Parathyroid adenoma (tissue), 2 donors: ENCODE results near the gene ERH.
"Not testable (repeated sequence)": the region's sequence is repeated elsewhere in the genome, so short reads cannot be mapped to it uniquely, and the experiment has no call there.

Source experiments
- H2AFZ ChIP-seq: fragments of 300-600 bp; sonication (generic); one replicate; pipeline ENCODE4 v1.7.0; 2017; ENCODE audit warnings: antibody characterized with exemption, mild to moderate bottlenecking
- H3K27ac ChIP-seq: fragments of 300-600 bp; sonication (generic); one replicate; pipeline ENCODE4 v1.7.0; 2017
- H3K27me3 ChIP-seq: fragments of 300-600 bp; sonication (generic); one replicate; pipeline ENCODE4 v1.7.0; 2017; ENCODE audit warnings: low read length; ENCODE audit not compliant: control insufficient read depth, insufficient read depth
- H3K36me3 ChIP-seq: fragments of 300-600 bp; sonication (generic); one replicate; pipeline ENCODE4 v1.7.0; 2017; ENCODE audit warnings: low read length; ENCODE audit not compliant: control insufficient read depth, insufficient read depth
- H3K4me1 ChIP-seq: fragments of 300-600 bp; sonication (generic); one replicate; pipeline ENCODE4 v1.7.0; 2017; ENCODE audit warnings: control low read depth
- H3K4me2 ChIP-seq: fragments of 300-600 bp; sonication (generic); one replicate; pipeline ENCODE4 v1.7.0; 2017; ENCODE audit warnings: low read length
- H3K4me3 ChIP-seq: fragments of 300-600 bp; sonication (generic); one replicate; pipeline ENCODE4 v1.7.0; 2017; ENCODE audit warnings: low read depth, low read length
- H3K79me2 ChIP-seq: fragments of 300-600 bp; sonication (generic); one replicate; pipeline ENCODE4 v1.7.0; 2017; ENCODE audit warnings: control low read depth
- H3K9ac ChIP-seq: fragments of 300-600 bp; sonication (generic); one replicate; pipeline ENCODE4 v1.7.0; 2017; ENCODE audit warnings: mild to moderate bottlenecking
- H3K9me3 ChIP-seq: fragments of 300-600 bp; sonication (generic); one replicate; pipeline ENCODE4 v1.7.0; 2017; ENCODE audit warnings: low read length; ENCODE audit not compliant: control insufficient read depth
- TF ChIP-seq, protein P1 (sequence below): fragments of 300-600 bp; sonication (generic); IDR thresholded peaks from one replicate; pipeline ENCODE4 v1.7.0; 2017; ENCODE audit warnings: antibody characterized with exemption, mild to moderate bottlenecking
- donor health status: primary hyperparathyroidism.

The ERH gene

DNA sequence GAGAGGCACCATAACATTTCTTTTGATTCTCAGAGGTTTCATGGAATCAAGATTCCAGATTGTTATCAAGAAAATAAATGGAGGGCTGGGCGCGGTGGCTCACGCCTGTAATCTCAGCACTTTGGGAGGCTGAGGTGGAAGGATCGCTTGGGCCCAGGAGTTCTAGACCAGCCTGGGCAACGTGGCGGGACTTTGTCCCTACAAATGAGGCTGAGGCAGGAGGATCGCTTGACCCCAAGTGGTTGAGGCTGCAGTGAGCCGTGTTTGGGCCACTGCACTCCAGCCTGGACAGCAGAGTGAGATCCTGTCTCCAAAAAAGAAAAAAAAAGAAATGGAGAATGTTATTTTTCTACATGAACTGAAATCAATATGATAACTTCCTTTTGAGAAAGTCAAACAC is 1.7 kb upstream of the ERH start:
- TF ChIP-seq, protein P1, sequence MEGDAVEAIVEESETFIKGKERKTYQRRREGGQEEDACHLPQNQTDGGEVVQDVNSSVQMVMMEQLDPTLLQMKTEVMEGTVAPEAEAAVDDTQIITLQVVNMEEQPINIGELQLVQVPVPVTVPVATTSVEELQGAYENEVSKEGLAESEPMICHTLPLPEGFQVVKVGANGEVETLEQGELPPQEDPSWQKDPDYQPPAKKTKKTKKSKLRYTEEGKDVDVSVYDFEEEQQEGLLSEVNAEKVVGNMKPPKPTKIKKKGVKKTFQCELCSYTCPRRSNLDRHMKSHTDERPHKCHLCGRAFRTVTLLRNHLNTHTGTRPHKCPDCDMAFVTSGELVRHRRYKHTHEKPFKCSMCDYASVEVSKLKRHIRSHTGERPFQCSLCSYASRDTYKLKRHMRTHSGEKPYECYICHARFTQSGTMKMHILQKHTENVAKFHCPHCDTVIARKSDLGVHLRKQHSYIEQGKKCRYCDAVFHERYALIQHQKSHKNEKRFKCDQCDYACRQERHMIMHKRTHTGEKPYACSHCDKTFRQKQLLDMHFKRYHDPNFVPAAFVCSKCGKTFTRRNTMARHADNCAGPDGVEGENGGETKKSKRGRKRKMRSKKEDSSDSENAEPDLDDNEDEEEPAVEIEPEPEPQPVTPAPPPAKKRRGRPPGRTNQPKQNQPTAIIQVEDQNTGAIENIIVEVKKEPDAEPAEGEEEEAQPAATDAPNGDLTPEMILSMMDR, result no peak
- H3K79me2 ChIP-seq, result peaks cover 43% of the 10 kb centered on the region
- peak overlapping the region; percentile 93 for H3K4me3 ChIP-seq
- H3K27me3 ChIP-seq, result no peaks in the 10 kb centered on the region
- H2AFZ ChIP-seq, result no peak overlapping the region
- no peaks in the 10 kb centered on the region for H3K36me3 ChIP-seq
- no peak overlapping the region for H3K9ac ChIP-seq
- H3K4me2 ChIP-seq, result peak overlapping the region; percentile 97
- H3K27ac ChIP-seq, result no peak overlapping the region
- peaks cover 20% of the 10 kb centered on the region for H3K4me1 ChIP-seq
- no peaks in the 10 kb centered on the region for H3K9me3 ChIP-seq

- H3K9me3 ChIP-seq, result no peaks in the 10 kb centered on the region
- H3K79me2 ChIP-seq, result peaks cover 48% of the 10 kb centered on the region
- H3K4me2 ChIP-seq, result peak overlapping the region; percentile 97
- H3K9ac ChIP-seq, result no peak overlapping the region
- no peaks in the 10 kb centered on the region for H3K27me3 ChIP-seq
- peak overlapping the region; percentile 78 for H2AFZ ChIP-seq
- peak overlapping the region; percentile 90 for H3K27ac ChIP-seq
- H3K4me3 ChIP-seq, result peak overlapping the region; percentile 93
- TF ChIP-seq, protein P1, result no peak
- H3K36me3 ChIP-seq, result no peaks in the 10 kb centered on the region
- H3K4me1 ChIP-seq, result peaks cover 20% of the 10 kb centered on the region
Measured at GRCh38 chr14:69398818-69399210, 715 bp upstream of the ERH start.

DNA sequence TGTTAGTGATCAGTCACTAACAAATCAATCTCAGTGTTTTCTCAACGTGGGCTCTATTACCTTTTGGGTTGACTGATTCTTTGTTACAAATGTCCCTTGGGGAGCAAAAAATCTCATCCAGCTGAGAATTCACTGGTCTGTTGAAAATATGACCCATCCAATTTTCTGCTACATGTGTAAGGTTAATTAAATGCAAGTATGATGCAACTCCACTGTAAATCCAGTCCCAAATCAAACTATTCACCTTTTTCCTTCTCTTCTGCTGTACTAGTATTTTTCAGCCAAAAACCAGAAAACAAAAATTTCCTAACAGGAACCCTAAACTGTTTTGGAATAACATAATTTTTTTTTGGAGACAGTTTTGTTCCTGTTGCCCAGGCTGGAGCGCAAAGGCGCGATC is 2.2 kb downstream of the ERH start:
- no peak overlapping the region for H3K27ac ChIP-seq
- no peak overlapping the region for H3K4me3 ChIP-seq
- H3K9me3 ChIP-seq, result no peaks in the 10 kb centered on the region
- no peak overlapping the region for H2AFZ ChIP-seq
- H3K4me2 ChIP-seq, result no peak overlapping the region
- H3K4me1 ChIP-seq, result peaks cover 18% of the 10 kb centered on the region
- H3K27me3 ChIP-seq, result no peaks in the 10 kb centered on the region
- H3K9ac ChIP-seq, result no peak overlapping the region
- peaks cover 61% of the 10 kb centered on the region for H3K79me2 ChIP-seq
- TF ChIP-seq, protein P1, result no peak
- no peaks in the 10 kb centered on the region for H3K36me3 ChIP-seq

GRCh38 chr14:69392481-69392880 is 5.6 kb downstream of the ERH start:
- Histone ChIP-seq H3K4me2 (no peak overlapping the region), H3K27me3 (no peaks in the 10 kb centered on the region), H3K9ac (no peak overlapping the region), H3K36me3 (no peaks in the 10 kb centered on the region), H3K27ac (no peak overlapping the region), H3K79me2 (peaks cover 61% of the 10 kb centered on the region), H2AFZ (no peak overlapping the region), H3K4me3 (no peak overlapping the region), H3K9me3 (no peaks in the 10 kb centered on the region), H3K4me1 (peaks cover 7% of the 10 kb centered on the region)
- TF ChIP-seq, protein P1, result no peak

DNA sequence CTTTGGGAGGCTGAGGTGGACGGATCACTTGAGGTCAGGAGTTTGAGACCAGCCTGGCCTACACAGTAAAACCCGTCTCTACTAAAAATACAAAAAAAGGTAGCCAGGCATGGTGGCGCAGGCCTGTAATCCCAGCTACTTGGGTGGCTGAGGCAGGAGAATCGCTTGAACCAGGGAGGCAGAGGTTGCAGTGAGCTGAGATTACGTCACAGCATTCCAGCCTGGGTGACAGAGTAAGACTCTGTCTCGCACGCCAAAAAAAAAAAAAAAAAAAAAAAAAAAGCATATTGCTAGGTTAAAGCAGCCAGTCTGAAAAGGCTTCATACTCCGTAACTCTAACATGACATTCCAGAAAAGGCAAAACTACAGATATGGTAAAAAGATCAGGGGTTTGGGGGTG is 6.7 kb downstream of the ERH start:
- not testable (repeated sequence) for H3K4me2 ChIP-seq, H3K27me3 ChIP-seq, H3K4me1 ChIP-seq, H3K4me3 ChIP-seq, H3K27ac ChIP-seq, H3K9me3 ChIP-seq, H2AFZ ChIP-seq, H3K9ac ChIP-seq, H3K36me3 ChIP-seq
- H3K79me2 ChIP-seq, result peaks cover 57% of the 10 kb centered on the region
